Fibroblast of skin of right biceps (primary cell): ENCODE measurements around the gene EXPH5.
"Not testable (repeated sequence)": the region's sequence is repeated elsewhere in the genome, so short reads cannot be mapped to it uniquely, and the experiment has no call there.

ENCODE experiments used
- DNase-seq: peaks from one replicate; pipeline ENCODE4 v3.0.0-alpha.2; 2013

EXPH5 gene

GRCh38 chr11:108593214-108593922 is at the start of gene EXPH5:
TSS of gene EXPH5 (minus strand) at chr11:108593768. CDS start at chr11:108593536, 232 bp downstream.
- peak; percentile 52 for DNase-seq

- DNase-seq: not testable (repeated sequence)
Measured at GRCh38 chr11:108641752-108642151, 48.2 kb upstream of the EXPH5 start.

GRCh38 chr11:108639146-108639545 is 45.6 kb upstream of the EXPH5 start:
- no peak for DNase-seq

GRCh38 chr11:108636222-108636621 is 42.7 kb upstream of the EXPH5 start:
- no peak for DNase-seq

- DNase-seq: peak; percentile 15
Measured at GRCh38 chr11:108635106-108635505, 41.5 kb upstream of the EXPH5 start.

GRCh38 chr11:108632041-108632704 is 38.6 kb upstream of the EXPH5 start:
- no peak for DNase-seq

- no peak for DNase-seq
Measured at GRCh38 chr11:108629274-108629673, 35.7 kb upstream of the EXPH5 start.

GRCh38 chr11:108628812-108629211 is 35.2 kb upstream of the EXPH5 start:
- no peak for DNase-seq

GRCh38 chr11:108628326-108628725 is 34.8 kb upstream of the EXPH5 start:
- no peak for DNase-seq

GRCh38 chr11:108624196-108624925 is 30.8 kb upstream of the EXPH5 start:
- DNase-seq: no peak

- DNase-seq: no peak
Measured at GRCh38 chr11:108622341-108622740, 28.8 kb upstream of the EXPH5 start.

GRCh38 chr11:108620958-108621772 is 27.6 kb upstream of the EXPH5 start:
- peak; percentile 35 for DNase-seq

- DNase-seq: no peak
Measured at GRCh38 chr11:108618529-108618928, 25.0 kb upstream of the EXPH5 start.

GRCh38 chr11:108617055-108617454 is 23.5 kb upstream of the EXPH5 start:
- no peak for DNase-seq

GRCh38 chr11:108616549-108616948 is 23.0 kb upstream of the EXPH5 start:
- peak; percentile 89 for DNase-seq

- DNase-seq: no peak
Measured at GRCh38 chr11:108614086-108614485, 20.5 kb upstream of the EXPH5 start.

GRCh38 chr11:108609682-108610081 is 16.1 kb upstream of the EXPH5 start:
- peak; percentile 75 for DNase-seq

GRCh38 chr11:108608548-108608947 is 15.0 kb upstream of the EXPH5 start:
- DNase-seq: no peak

GRCh38 chr11:108606495-108607160 is 13.1 kb upstream of the EXPH5 start:
- no peak for DNase-seq

GRCh38 chr11:108606070-108606469 is 12.5 kb upstream of the EXPH5 start:
- DNase-seq: no peak

GRCh38 chr11:108602818-108603217 is 9.2 kb upstream of the EXPH5 start:
- DNase-seq: not testable (repeated sequence)

- peak; percentile 38 for DNase-seq
Measured at GRCh38 chr11:108601150-108601549, 7.6 kb upstream of the EXPH5 start.
